HCEC 1CT (cell line): ENCODE data around the gene LRRTM3.

ENCODE experiments used
- DNase-seq: peaks from one replicate; pipeline ENCODE4 v3.0.0-alpha.2; 2017

LRRTM3 gene

DNA sequence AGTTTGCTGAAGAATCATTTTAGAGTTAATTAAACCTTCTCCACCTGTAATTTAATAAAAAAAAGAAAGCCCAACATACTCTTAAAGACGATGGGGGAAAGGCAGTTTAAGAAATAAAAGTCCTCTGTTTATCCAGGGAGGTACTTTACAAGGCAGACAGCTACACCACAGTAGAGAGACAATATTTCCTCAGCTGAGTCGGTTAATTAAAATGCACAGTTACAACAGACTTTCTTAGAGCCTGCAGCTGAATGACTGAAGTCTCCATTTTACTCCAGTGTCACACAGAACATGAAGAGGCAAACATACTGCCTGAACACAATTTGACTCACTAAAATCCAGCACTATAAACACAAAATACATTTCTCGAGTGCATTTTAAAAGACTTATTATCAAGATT, 15.1 kb downstream of the LRRTM3 start:
- no peak for DNase-seq

DNA sequence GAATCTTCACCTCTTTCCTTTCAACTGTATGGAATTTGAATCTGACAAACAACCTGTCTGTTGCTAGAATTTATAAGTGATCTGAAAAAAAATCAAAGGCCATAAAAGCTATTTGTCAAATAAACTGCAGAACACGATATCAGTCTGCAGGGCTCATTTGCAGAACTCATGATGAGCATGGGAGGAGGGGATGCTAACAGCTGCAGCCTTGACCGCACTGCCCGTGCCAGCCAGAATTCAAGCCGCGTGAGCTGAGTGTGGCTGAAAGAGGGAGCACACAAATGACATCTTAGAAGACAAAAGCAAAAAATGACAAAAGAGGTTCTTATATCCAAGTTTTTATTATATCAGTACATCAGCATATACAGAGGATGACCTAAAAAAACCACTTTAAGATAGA, 15.7 kb downstream of the LRRTM3 start:
- DNase-seq, result no peak

GRCh38 chr10:66942407-66942806, 16.6 kb downstream of the LRRTM3 start:
- no peak for DNase-seq

GRCh38 chr10:66943590-66943989, 17.8 kb downstream of the LRRTM3 start:
- no peak for DNase-seq

- DNase-seq, result no peak
These were observed 26.1 kb downstream of the LRRTM3 start for GRCh38 chr10:66951896-66952295.

GRCh38 chr10:66958466-66958865, 32.6 kb downstream of the LRRTM3 start:
- no peak for DNase-seq

DNA sequence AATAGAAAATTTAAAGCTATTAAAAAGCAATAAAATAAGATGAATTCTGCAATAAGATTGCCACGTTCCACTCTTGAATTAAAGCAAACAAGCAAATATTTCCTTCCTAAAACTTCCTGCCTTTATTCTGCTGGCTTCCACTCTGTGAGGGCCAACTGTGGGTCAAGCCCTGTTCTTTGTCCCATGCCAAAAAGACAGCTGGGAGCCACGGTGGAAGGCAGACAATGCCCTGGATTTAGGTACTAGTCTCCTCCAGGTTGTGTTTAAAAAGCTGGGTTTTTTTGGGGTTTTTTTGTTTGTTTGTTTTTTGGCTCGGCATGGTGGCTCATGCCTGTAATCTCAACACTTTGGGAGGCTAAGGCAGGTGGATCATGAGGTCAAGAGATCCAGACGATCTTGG, 39.1 kb downstream of the LRRTM3 start:
- DNase-seq, result no peak

GRCh38 chr10:66980246-66980815, 54.5 kb downstream of the LRRTM3 start:
- no peak for DNase-seq

GRCh38 chr10:66981361-66982052, 55.7 kb downstream of the LRRTM3 start:
- DNase-seq, result no peak

DNA sequence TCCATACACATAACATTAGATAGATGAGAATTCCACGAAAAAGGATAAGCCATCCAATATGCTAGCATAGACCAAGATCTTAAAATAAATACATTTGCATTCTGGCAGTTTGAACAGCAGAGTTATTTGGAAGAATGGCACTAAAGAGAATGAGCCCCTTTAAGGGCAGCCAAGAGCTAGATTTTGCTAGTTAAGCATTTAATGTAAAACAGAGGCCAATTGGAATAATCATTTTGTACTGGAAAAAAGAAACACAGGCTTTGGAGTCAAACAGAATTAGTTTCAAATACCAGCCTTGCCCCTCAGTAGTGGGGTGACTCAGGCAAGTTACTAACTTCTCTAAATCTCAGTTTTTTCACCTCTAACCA, 56.2 kb downstream of the LRRTM3 start:
- no peak for DNase-seq

GRCh38 chr10:66982792-66983474, 57.1 kb downstream of the LRRTM3 start:
- DNase-seq, result no peak

DNA sequence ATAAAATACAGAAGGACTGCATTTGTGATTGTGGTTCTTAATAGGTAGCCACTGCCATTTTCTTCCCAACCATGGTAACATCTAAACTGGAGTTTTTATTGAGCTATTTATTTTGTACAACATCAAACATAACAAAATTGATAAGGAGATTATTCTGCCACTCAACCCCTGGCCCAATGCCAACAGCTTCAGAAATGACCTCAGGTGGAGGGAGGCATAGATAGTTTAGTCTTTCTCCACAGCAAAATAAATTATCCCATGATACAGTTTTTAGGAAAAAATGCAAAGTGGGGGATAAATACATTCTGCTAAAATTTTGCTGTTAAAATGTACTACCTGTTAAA, 57.6 kb downstream of the LRRTM3 start:
- DNase-seq, result no peak

- DNase-seq, result no peak
These were observed 64.5 kb downstream of the LRRTM3 start for GRCh38 chr10:66990143-66990830.

DNA sequence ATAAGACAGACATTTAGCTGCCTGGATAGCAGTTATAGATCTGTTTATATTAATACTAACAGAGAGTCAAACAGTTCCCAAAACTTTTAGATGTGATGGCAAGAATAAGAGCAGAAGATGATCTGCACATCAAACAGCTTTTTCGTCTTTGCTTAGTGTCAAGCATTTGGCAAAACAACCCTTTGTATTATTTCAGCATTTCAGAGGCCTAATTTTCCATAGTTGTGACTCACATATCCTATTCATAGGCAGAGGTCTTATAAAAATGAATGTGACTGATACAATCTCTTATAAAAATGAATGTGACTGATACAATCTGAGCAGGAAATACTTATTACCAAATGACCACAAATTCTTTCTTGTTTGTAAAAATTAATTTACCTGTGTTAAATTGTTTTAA, 71.2 kb downstream of the LRRTM3 start:
- DNase-seq, result no peak

DNA sequence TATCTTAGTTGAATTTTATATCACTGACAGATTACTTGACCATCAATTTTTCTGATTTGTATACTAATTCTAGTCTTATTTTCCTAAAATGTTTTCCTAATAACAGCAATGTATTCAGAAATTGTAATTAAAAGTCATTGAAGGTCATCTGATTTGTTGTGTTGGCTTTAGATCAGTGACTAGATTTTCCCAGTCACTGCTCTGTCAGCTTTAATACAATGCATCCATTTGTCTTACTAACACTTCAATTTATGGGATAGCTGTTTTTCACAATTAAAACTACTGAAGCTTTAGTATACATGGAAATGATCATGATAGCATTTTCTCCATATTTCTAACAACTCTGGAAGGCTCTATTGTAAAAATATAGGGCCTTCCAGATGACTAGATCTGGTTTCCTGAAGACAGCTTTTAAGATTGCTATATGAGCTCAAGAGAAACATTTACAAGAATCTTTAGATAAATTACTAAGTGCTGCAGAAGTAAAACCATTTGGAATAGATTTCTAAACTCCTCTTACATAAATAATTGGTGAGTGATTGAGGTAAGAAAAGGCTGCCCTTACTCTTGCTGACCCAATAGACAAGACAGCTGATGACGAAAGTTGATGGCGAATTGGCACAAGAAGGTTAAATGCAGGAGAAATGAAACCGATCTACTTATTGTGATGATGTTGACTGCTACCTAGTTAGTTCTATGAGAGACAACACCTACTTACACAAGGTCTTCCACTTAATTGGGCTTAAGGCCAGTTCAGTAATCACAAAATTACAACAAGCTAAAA, 74.1 kb downstream of the LRRTM3 start:
- DNase-seq, result no peak

DNA sequence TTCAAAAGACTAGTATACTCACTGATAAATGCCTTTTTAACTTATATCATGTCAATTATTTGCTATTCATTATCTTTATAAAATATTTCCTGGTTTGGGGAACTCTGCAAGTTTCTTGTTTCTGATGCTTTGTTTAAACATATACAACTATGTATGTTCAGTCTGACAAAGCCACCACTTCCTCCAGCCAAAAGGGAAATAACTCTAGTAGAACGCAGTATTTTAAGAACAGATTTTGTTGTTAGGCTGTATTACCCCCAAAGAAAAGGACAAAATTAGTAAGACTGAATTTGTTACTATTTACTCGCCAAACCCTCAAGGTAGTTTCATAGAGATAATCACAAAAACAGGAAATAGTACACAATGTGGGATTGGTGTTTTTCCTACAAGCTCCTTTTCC, 78.9 kb downstream of the LRRTM3 start:
- DNase-seq, result no peak

DNA sequence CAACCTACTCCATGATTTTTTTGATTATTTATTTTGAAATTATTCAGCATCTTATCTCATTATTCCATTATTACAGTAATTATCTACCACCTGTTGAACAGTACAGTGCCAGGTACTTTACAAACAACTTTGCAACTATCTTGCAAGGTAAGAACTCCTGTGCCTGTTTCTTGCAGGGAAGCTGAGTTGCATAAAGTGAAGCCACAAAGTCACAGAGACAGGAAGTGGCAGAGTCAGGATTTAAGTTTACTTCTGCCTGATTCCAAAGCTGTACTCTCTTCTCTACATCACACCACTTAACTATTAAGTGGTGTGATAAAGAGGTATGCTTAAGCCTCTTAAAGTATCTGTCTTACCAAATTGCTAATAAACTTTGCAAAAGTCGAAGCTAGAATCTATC, 80.1 kb downstream of the LRRTM3 start:
- DNase-seq, result no peak

- DNase-seq, result no peak
These were observed 85.6 kb downstream of the LRRTM3 start for GRCh38 chr10:67011480-67011879.

DNA sequence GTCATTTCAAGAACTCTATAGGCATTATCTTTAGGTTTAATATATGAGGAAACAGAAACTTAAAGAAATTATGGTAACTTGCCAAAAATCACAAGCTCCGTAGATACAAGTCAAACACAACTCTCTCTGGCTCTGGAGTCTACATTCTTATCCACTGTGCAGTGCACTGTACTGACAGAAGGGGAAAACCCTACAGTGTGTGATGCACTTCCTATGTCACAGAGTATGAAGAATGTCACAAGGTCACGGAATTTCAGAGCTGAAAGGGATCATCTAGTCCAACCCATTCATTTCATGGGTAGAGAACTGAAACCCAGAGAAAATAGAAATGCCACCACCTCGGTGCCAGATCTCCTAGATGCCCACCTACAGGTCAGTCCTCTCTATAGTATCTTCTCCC, 86.1 kb downstream of the LRRTM3 start:
- no peak for DNase-seq

- no peak for DNase-seq
These were observed 89.4 kb downstream of the LRRTM3 start for GRCh38 chr10:67015225-67015624.

DNA sequence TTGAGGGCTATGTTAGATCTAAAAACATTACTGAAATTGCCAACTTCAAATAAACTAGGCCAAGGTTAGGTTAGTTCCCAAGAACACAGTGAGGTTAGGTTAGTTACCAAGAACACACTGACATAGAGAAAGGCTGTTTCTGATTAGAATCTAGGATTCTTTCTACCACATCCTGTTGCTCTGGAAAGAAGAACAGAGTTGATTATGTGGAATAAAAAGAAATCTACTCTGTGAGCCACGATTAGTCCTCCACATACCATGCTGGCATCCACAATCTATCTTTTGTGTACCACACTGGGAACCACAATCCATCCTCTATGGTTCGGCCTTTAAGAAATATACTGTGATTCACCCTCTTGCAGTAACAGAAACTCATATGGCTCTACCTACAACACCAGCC, 91.4 kb downstream of the LRRTM3 start:
- no peak for DNase-seq

GRCh38 chr10:67022099-67022498, 96.3 kb downstream of the LRRTM3 start:
- no peak for DNase-seq

DNA sequence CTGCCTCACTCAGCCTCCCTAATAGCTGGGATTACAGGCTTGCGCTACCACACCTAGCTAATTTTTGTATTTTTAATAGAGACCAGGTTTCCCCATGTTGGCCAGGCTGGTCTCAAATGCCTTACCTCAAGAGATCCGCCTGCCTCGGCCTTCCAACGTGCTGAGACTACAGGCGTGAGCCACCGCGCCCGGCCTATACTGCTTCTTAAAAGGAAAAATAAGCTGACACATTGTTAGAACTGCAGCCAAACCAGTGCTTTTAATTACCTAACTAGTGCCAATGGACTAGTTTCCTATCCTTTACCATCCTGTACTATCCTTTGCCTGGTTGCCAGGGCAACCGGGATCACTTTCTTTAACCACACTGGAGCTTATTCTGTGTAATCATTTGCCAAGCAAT, 108.0 kb downstream of the LRRTM3 start:
- DNase-seq, result no peak
